ENCODE data around the gene TREML1.

TREML1 gene

DNA sequence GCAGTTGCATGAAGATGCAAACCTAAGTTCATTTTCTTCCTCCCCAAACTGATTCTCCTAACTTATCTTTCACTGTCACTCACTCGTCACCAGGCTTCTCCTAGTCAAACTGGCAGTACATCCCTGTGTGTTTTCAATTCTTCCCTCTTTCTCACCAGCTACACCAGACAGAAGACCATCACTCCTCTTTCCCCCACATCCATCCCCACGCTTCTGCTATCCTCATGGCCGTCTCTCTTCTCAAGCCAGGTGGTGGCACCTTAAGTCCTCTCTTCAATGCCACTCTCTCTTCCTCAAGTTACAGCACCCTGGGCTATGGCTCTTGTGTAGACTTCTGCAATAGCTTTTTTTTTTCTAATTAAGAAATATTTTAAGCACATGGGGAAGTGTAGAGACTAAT is 23.1 kb upstream of the TREML1 start:
- DNase-seq = no peak

DNA sequence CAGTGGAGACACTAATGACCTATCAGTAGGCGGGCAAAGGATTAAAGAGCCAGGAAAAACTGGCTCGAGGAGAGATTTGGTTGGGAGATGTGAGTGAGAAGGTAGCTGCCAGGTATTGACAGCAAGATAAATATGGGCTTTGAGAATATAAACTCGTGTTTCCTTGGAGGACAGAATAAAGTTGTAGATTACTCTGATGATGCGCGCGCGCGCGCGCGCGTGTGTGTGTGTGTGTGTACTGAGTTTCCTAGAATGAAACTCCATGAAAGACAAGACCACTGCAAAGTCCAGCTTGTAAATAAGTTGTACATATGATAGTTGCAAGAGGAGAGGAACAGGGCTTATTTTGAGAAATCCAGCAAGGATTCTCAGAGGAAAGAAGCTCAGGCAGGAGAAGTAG is 22.0 kb upstream of the TREML1 start:
- no peak for DNase-seq

DNA sequence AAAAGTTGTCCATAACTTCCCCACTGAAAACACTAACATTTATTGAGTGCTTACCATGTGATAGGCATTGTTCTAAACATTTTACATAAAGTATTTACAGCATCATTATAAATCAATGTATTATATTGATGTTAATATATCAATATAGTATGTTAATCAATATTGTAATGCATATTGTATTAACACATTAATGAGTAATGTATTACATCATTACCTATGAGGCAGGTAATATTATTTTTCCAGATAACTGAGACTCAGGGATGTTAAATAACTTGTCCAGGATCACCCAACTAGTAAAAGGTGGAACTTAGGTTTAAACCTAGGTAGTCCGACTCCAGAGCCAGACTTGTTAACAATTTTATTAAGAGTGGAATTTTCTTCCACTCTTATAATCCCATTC is 20.9 kb upstream of the TREML1 start:
- DNase-seq = no peak

DNA sequence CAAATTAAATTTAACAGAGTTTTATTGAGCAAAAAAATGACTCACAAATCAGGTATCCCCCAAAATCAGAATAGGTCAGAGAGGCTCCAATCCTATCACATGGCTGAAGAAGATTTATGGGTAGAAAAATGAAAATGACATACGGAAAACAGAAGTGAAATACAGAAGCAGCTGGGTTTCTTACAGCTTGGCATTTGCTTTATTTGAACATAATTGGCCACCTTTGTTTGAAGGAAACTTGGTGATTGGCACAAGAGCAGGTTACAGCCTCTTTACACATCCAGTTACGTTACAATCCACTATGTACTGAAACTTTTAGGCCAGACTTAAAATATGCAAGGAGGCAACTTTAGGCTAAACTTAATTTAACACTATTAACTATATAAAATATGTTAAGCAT is 20.5 kb upstream of the TREML1 start:
- DNase-seq = no peak

DNA sequence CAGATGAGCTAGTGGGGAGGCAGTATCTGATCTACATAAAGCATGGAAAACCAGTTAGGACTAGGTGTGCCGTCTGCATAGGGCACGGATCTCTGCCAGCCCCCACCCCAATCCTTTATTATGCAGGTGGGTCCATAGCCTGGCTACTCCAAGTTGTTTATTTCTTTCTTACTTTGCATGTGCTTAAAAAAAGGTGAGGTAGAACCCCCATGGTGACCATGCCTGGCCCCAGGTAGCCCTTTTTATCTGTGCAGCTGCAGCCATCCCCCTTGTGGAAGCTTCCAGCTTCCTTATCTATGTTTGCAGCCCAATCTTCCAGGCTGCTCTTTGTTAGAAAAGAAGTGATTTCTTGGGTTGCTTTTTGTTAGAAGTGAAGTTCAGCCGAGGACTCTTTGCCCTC is 17.8 kb upstream of the TREML1 start:
- no peak for DNase-seq

DNA sequence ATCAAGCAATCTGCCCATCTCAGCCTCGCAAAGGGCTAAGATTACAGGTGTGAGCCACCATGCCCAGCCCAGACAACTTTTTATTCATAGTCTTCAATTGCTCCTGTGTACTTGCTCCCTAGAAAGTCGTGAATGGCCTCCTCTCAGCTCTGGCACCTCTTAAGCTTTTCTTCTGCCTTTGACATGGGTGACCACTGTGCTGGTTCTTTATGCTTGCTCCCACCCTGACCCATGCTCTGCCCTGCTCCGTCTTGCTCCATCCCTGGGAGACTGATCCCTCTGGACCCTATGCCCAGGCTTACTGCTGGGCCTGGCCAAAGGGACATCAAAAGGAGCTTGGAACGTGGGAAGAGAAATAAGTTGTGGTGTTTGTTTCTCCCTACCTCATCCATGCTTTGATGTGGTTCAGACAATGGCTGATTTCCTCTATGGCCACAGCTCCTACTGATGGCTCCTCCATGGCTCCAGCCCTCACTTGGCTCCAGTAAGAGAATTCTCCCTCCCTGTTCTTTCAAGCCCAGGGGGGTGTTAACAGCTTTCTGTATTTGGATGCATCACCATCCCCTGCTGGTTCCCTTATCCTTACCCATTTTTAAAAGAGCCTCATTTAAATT is 16.5 kb upstream of the TREML1 start:
- no peak for DNase-seq

DNA sequence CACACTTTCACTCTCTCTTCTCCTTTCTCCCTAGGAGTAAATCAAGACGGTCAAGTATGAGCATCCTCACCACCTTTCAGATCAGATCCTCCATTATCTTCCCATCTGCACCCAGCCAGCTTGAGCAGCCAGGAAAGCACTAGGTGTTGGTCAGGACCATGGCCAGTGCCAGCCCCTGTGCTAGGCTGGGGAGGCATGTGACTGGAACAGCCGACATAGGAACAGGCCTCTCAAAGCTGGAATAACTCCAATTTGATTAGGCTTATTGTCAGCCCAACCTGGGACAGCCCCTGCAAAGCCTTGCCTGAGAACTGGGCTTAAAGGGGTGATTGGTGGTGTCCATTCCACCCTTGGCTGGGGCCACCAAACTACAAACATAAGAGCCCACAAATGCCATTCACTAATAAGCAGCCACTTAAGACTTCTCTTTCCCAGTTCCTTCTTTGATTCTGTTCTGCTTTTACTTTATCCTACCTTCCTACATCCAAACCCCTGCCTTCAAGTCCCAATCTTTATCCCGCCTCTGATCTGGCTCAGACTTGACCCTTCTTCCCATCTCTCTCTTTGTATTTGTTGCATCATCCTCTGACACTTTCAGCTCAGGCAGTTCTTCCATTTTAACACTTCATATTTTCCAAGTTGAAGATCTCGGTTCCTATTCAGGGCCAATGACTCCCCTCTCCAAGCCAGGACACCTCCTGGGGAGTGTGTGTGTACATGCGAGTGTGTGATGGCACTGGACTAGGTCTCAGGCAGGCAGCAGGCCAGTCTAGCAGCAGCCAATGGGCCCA is 13.2 kb upstream of the TREML1 start:
- DNase-seq = no peak

DNA sequence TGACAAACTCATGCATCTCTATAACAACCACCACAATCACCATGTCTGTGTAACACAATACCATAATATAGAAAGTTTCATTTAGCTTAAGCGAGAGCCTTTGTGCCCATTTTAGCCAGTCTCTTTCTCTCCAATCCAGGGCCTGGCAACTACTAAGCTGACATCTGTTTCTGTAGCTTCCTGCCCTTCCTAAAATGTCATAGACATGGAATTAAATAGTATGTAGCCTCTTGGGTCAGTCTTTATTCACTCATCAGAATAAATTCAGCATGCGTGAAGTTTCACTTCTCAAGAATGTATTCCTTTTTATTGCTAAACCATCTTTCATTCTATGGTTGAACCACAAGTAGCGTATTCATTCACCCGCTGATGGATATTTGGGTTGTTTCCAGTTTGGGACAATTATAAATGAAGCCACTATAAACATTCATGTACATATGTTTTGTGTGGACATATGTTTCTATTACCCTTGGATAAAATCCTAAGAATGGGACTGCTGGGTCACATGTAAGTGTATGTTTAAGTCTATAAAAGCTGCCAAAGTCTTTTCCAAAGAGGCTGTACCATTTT is 10.5 kb upstream of the TREML1 start:
- no peak for DNase-seq

DNA sequence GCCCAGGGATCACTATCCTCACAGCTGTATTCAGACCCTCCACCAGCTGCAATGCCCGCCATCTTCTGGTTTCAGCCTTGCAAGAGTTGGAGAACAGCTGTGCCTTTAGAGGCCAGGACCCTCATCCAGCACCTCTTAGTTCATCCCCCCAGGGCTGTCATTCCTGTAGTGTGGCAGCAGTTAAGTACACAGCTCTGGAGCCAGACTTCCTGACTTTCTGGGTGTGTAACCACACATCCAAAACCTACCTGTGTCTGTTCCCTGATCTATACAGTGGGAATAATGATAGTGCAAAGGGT is 9.2 kb upstream of the TREML1 start:
- DNase-seq = no peak

DNA sequence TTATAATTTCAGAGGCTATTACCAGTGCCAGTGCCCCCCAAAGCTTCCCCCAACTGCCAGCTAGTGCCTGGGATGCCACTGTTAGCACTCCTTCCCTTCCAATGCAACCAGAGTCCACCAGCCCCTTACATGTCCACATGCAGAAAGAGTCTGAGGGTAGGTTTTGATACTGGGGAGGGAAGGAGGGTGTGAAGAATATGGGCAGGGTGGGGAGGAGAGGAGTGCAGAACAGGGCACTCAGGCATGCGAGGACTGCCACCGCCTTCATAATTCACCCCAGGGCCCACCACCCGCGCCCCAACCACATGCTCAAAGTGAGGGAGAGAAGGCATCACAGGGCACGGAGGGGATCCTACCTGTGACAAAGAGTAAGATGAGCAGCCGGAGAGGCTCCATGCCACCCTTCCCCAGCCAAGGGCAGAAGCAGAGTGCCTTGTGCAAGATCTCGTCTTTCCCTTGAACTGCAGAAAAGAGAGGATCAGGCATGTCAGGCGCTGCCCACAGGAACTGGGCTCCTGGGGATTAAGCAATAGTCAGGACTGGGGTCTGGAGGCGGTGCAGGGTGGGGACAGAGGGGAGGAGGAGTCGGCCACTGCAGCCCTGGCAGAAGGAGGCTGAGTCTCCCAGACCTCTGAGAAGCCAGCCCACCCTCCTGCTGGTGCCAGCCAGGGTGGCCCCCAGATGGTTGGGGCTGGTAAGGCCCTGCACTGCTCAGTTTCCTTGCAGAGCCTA is 8.7 kb upstream of the TREML1 start, which contains the start of gene TREM2:
TSS of gene TREM2 (minus strand) at position 430 of the 732 bp plus-strand sequence. CDS start at position 396, 34 bp downstream.
- no peak for DNase-seq

DNA sequence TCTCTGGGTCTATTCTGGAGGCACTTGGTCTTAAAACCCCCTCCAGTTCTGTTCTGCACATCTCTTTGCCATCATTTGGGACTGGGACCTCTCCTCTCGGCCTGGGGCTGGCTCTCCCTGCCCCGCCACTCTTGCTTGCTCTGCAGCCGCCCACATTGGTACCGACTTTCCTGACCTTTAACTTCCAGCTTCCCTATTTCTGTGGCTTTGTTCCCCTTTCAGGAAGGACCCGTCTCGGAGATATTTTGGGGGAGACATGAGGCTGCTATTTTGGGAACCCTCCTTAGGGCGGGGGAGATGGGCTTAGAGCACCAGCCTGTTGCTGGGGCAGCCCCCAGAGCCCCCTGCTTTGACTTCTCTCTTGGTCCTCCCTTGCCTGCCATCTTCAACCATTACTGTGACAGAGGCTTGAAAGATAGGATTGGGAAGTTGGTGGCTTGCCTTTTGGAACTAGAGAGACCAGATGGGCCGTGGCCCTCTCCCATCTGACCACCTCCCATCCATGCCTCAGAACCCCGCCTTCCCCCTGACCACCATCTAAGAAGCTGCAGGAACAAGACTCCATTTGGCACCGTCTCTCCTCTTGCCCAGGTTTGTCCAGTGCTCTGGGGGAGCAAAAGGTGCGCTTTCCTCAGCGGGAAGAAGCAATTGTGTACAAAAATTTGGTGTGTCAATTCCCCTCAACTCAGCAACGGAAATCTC is 7.9 kb upstream of the TREML1 start:
- DNase-seq = no peak

DNA sequence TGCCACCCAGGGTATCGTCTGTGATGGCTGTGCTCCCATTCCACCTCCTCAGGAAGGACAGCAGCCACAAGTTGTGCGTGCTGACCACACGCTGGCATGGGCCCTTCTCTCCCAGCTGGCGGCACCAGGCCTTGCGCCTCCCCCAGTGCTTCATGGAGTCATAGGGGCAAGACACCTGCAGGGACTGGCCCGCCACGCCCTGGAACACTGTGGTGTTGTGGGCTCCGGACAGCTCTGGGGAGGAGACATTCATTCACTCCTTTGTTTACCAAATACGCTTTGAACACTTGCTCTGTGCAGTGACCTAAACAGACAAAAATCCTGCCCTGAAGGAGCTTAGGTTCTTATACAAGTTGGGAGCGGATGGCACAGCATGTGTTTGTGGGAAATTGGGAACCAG is 7.2 kb upstream of the TREML1 start:
- no peak for DNase-seq

DNA sequence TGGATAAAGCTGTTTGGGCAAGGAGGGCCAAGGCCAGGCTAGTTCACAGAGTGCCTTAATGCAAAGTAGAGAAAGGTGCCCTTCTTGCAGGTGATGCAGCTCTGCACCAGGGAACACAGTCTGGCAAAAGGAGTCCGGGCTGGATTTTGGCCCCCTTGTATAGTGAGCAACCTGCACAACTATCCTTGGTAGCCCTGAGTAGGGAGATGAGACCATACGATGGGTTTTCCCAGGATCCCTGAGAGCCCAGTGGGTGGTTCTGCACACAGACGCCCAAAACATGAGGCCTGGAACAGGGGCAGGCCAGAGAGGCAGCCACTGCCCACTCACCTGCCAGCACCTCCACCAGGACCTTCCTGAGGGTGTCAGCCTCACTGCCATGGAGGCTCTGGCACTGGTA is 6.8 kb upstream of the TREML1 start:
- DNase-seq = no peak

DNA sequence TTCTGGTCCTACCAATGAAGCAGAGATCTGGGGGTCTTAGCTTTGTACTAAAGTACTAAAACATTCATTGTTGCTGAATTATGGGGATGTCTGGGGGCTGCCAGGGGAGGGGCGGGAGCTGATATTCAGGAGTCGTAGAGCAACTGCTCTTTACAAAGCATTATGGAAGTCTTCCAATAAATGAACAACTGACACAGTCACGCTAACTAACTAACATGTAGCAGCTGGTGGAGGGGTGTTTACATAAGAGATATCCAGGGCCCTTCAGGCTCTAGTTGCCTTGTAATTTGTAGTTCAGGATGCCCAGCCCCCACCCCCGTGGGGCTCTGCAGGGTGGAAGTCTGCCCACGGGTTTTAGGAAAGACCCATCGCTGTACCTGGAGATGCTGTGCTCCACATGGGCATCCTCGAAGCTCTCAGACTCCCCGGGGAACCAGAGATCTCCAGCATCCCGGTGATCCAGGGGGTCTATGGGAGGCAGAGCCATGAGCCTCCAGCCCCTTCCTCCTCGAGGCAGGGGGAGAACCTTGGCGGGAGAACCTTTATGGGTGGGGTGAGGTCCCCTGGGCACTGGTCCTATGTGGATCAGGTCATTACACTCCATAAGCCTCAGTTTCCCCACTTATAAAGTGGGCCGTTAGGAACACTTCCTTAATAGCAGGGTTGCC is 5.4 kb upstream of the TREML1 start:
- no peak for DNase-seq

DNA sequence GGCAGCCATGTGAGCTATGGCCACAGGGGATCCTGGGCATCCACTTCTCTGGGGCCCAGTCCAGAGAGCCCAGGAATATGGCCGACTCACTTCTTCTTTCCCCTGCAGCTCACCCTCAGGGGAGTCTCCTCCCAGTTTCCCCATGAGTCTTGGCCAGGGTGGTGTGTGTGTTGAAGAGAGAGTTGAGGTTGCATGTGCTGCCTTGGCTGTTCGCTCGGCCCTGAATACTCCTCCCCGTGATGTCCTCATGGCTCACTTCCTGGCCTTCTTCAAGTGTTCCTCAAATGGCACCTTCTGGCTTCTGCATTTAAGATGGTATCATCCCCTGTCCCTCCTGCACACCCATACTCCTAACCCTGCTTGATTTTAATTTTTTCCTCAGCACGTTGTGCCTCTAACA is 3.2 kb upstream of the TREML1 start:
- DNase-seq = no peak

DNA sequence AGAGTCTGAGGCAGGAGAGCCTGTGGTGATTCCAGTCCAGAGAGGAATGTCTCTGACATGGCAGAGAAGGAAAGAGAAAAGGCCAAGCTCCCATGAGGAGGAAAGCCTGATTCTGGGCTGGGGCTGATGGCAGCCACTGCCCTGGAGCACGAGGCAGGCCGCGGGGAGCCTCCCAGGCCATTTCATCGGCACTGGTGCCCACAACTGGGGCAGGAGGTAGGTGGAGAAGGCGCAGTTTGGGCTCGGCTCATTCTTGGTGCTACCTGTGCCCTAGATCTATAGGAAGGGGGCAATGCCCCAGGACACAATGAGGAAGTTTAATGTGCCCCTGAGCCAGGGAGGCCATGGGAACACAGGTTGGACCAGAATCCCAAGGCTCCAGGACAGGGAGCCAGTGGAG is 2.6 kb upstream of the TREML1 start:
- DNase-seq = no peak

DNA sequence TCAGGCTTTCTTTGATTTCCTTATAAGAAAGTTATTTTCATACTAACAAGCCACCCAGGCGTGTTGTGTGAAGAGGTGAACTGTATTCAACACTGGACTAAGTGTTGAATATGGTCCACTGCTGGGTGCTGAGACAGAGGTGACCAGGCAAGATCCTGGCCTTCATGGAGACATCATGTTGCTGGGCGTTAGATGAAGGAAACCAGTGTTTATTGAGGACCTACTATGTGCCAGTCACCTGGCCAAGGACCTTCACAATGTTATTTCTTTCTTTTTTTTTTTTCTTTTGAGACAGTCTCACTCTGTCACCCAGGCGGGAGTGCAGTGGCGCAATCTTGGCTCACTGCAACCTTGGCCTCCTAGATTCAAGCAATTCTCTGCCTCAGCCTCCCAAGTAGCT is 1.9 kb upstream of the TREML1 start:
- no peak for DNase-seq

DNA sequence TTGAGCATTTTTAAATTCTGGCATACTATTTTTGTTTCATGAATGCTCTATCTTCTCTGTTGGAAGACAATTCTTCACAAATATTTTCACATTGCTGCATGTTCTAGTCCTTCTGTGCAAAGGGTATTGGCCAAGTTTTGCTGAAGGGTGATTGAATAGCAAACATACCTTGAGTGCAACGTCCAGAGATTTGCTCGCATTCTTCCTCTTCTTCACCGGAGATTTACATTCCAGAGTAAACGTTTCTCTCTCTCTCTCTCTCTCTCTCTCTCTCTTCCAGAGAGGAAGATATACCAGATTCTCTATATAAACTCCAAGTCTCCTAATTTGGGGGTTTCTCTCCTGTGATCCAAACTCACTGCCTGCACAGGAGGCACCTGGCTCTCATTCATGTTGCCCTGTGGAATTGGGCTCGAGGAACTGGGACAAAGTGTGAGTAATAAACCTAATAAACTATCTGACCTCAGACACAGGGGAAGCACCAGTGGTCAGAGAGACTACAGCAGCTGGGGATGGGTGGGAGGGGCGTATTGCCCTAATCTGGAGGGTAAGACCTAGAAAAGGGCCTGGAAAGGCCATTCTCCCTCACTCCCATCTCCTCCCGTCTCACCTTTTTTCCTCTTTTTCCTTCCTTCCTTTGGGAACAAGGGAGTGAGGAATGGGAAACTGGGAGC is 1.1 kb upstream of the TREML1 start:
- DNase-seq = no peak

DNA sequence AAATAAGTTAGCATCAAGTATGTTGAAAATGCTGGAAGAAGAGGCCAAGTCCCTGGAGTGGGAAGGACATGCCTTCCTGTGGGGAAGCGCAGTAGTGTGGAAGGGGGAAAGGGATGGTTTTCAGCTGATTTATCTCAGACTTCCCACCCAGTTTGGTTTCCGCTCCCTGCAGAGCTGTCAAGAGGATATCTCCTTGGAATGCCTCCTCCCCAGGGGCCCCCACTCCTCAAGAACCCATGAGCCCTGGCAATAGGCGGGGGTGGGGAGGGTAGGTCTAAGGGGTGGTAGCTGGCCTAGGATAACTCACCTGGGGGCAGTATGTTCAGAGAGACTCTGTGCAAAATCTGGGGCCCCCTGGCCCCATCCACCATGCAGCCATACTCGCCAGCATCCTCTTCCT is 696 bp downstream of the TREML1 start:
- DNase-seq = no peak

DNA sequence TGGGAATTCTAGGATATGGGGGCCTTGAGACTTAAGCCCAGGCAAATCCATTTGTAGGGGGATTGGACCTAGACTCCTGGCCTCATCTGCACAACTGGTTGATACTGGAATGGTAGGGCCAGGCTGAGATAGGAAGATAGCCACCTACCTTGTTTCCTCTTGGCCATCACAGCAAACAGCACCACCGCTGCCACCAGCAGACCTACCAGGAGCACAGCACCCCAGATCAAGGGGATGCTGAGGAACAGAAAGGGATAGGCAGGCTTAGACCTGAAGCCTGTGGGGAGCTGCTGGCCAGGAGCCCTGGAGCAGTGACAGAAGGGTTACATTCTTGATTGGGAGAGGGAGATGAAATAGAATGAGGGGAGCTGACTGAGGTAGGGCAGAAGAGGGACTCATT is 3.5 kb downstream of the TREML1 start:
- no peak for DNase-seq

DNA sequence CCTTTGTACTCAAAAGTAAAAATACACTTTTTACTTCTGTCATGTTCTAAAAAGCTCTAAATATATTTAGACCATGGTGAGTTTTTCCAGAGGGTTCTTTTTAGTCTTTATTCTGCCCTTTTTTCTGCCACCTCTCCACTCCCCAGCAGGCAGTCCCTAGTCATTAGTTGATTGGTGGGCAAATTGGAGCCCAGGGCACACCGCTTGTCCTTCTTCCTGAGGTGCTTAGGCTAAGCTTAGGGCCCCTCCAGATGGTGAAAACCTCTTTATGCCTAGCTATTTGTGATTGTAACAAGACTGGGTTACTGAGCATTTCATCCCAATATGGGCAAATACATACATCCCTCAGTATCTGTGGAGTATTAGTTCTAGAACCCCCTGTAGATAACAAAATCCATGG is 6.2 kb downstream of the TREML1 start:
- no peak for DNase-seq

DNA sequence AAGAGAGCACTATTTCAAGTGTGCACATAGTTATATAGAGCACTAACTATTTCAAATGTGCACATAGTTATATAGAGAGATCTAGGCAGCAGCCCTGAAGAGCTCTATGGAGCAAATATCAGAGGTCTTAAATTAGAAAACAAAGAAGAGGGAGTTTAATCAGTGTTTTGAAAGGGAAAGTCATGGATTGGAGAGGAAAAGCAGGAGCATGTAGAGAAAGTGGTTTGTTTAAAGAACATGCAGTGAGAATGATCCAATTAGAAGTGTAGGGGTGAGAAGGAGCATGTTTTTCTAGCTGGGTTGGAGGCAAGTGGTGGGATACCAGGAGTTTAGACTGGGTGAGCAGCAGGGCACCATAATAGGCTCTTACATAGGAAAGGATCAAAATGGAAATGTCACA is 17.2 kb downstream of the TREML1 start:
- DNase-seq = no peak

Measured in stimulated activated CD4-positive, alpha-beta T cell treated with anti-CD3 and anti-CD28 coated beads, Interleukin-4, amount 100 ng/mL, for 1 hour (primary cell).